Common myeloid progenitor, CD34-positive (primary cell): Measurements from ENCODE around the gene EPAS1.

Source experiments
- CTCF ChIA-PET: fragments of 350-600 bp; sonication (Branson Sonifier 250); formaldehyde crosslinking; loops from one replicate; lab custom pipeline; 2021; ENCODE audit warnings: antibody characterized with exemption; lab: Charles Lee
- POLR2A ChIA-PET: fragments of 350-600 bp; sonication (Branson Sonifier 250); formaldehyde crosslinking; loops from one replicate; lab custom pipeline; 2021; ENCODE audit warnings: antibody characterized with exemption; lab: Charles Lee
- DNase-seq, 3 donors: peaks; one replicate each; pipeline versions ENCODE4 v3.0.0 to v3.0.0-alpha.2; 2013
- H3K27ac ChIP-seq, 2 experiments: 1 replicate in 1 of 2; 2 replicates in 1 of 2; pipeline ENCODE4 v1.7.0; 2013; ENCODE audit warnings: inconsistent platforms in 2 of 2, low read length in 2 of 2, mild to moderate bottlenecking in 2 of 2, low read depth in 1 of 2, moderate library complexity in 1 of 2; ENCODE audit not compliant: severe bottlenecking in 2 of 2, insufficient read depth in 1 of 2, poor library complexity in 1 of 2
- H3K27me3 ChIP-seq, 5 experiments: replicated peaks in 2 of 5; 1 replicate in 3 of 5; 2 replicates in 2 of 5; pipeline versions ENCODE4 v1.6.1 to v1.7.0; 2013; ENCODE audit warnings: low read length in 4 of 5, mild to moderate bottlenecking in 2 of 5, moderate library complexity in 2 of 5, inconsistent platforms in 1 of 5; ENCODE audit not compliant: insufficient read depth in 5 of 5, control insufficient read depth in 4 of 5
- H3K36me3 ChIP-seq, 4 experiments: 1 replicate in 2 of 4; 2 replicates in 2 of 4; pipeline versions ENCODE4 v1.6.1 to v1.7.0; 2013; ENCODE audit warnings: low read length in 3 of 4, control low read depth in 1 of 4, mild to moderate bottlenecking in 1 of 4; ENCODE audit not compliant: control insufficient read depth in 4 of 4, insufficient read depth in 4 of 4
- H3K4me1 ChIP-seq, 4 experiments: 1 replicate in 3 of 4; 2 replicates in 1 of 4; pipeline versions ENCODE4 v1.6.1 to v1.7.1; 2013; ENCODE audit warnings: low read length in 3 of 4, mild to moderate bottlenecking in 3 of 4, control low read depth in 1 of 4, inconsistent platforms in 1 of 4, moderate library complexity in 1 of 4; ENCODE audit not compliant: control insufficient read depth in 4 of 4, insufficient read depth in 4 of 4; ENCODE audit errors: control extremely low read depth in 1 of 4
- H3K4me3 ChIP-seq, 7 experiments: 1 replicate in 4 of 7; 2 replicates in 3 of 7; pipeline versions ENCODE4 v1.5.1 to v1.7.0; 2013; ENCODE audit warnings: mild to moderate bottlenecking in 7 of 7, low read length in 6 of 7, moderate library complexity in 6 of 7, inconsistent platforms in 2 of 7, low read depth in 2 of 7, control low read depth in 1 of 7; ENCODE audit not compliant: insufficient read depth in 4 of 7, control insufficient read depth in 1 of 7; ENCODE audit errors: extremely low read depth in 1 of 7
- H3K9me3 ChIP-seq, 5 experiments: 1 replicate in 4 of 5; 2 replicates in 1 of 5; pipeline versions ENCODE4 v1.6.1 to v1.7.1; 2013; ENCODE audit warnings: low read length in 4 of 5, mild to moderate bottlenecking in 2 of 5, inconsistent platforms in 1 of 5, low read depth in 1 of 5, moderate library complexity in 1 of 5; ENCODE audit not compliant: control insufficient read depth in 4 of 5, insufficient read depth in 2 of 5; ENCODE audit errors: control extremely low read depth in 1 of 5
- WGBS: methylation state at CpG from one replicate; pipeline ENCODE4 v1.1.5; 2013; ENCODE audit not compliant: insufficient coverage; 5-methylcytosine and 5-hydroxymethylcytosine counted together

Gene EPAS1

GRCh38 chr2:46413111-46413510 lies 115.9 kb downstream of the EPAS1 start:
- Histone ChIP-seq H3K4me3 (no peak overlapping the region), H3K4me1 (no peaks in the 10 kb centered on the region), H3K9me3 (peaks cover 0 to 21% (median 8%) of the 10 kb centered on the region in 5 experiments), H3K27ac (no peak overlapping the region), H3K27me3 (no peaks in the 10 kb centered on the region), H3K36me3 (no peaks in the 10 kb centered on the region)
- CTCF ChIA-PET: no interaction called here
- POLR2A ChIA-PET: interaction anchor here (0.7 kb wide), 1 partner anchor 12 kb away, joined by 3 read pairs; no protein-coding TSS in a partner anchor
- WGBS: 100% methylated on average over 1 of the region's 2 CpGs
- no peak for DNase-seq

- no peaks in the 10 kb centered on the region for H3K4me1 ChIP-seq
- no peak for DNase-seq
- no peaks in the 10 kb centered on the region for H3K36me3 ChIP-seq
- H3K9me3 ChIP-seq: peaks cover 0 to 24% (median 8%) of the 10 kb centered on the region in 5 experiments
- POLR2A ChIA-PET: no interaction called here
- no peak overlapping the region for H3K4me3 ChIP-seq
- CTCF ChIA-PET: no interaction called here
- no peaks in the 10 kb centered on the region for H3K27me3 ChIP-seq
- H3K27ac ChIP-seq: no peak overlapping the region
Observed at GRCh38 chr2:46413631-46414030, 116.4 kb downstream of the EPAS1 start.

DNA sequence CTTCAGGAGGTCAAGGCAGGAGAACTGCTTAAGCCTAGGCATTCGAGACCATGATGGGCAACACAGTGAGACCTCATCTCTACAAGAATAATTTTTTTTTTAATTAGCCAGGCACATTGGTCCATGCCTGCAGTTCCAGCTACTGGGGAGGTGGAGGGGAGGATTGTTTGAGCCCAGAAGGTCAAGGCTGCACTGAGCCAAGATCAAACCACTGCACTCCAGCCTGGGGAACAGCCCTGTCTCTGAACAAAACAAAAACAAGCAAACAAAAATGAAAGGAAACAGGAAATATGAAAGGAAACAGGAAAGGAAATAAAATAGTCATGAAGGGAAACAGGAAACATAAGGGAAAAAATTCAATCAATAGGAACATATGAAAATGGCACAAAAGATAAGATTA lies 117.5 kb downstream of the EPAS1 start:
- WGBS: no CpG with 5 or more reads among the region's 1 CpG
- no peak for DNase-seq
- POLR2A ChIA-PET: no interaction called here

GRCh38 chr2:46416280-46416679 lies 119.1 kb downstream of the EPAS1 start:
- Histone ChIP-seq H3K27ac (no peak overlapping the region), H3K4me1 (no peaks in the 10 kb centered on the region), H3K36me3 (no peaks in the 10 kb centered on the region), H3K9me3 (peaks cover 3 to 27% (median 8%) of the 10 kb centered on the region in 5 experiments), H3K4me3 (no peak overlapping the region), H3K27me3 (no peaks in the 10 kb centered on the region)
- POLR2A ChIA-PET: no interaction called here
- no peak for DNase-seq
- CTCF ChIA-PET: no interaction called here

More for the DNA sequence above, 117.5 kb downstream of the EPAS1 start:
- no peak overlapping the region for H3K27ac ChIP-seq
- peaks cover 0 to 27% (median 8%) of the 10 kb centered on the region in 5 experiments for H3K9me3 ChIP-seq
- H3K27me3 ChIP-seq: no peaks in the 10 kb centered on the region
- H3K4me1 ChIP-seq: no peaks in the 10 kb centered on the region
- no peaks in the 10 kb centered on the region for H3K36me3 ChIP-seq
- CTCF ChIA-PET: no interaction called here
- no peak overlapping the region for H3K4me3 ChIP-seq

GRCh38 chr2:46416739-46417403 lies 119.7 kb downstream of the EPAS1 start:
- Histone ChIP-seq H3K36me3 (no peaks in the 10 kb centered on the region), H3K27ac (no peak overlapping the region), H3K4me1 (no peaks in the 10 kb centered on the region), H3K9me3 (peaks cover 3 to 27% (median 8%) of the 10 kb centered on the region in 5 experiments), H3K27me3 (no peaks in the 10 kb centered on the region), H3K4me3 (no peak overlapping the region)
- no peak for DNase-seq
- ChIA-PET POLR2A (no interaction called here), CTCF (no interaction called here)
- 93% methylated on average over 4 of the region's 4 CpGs for WGBS

DNA sequence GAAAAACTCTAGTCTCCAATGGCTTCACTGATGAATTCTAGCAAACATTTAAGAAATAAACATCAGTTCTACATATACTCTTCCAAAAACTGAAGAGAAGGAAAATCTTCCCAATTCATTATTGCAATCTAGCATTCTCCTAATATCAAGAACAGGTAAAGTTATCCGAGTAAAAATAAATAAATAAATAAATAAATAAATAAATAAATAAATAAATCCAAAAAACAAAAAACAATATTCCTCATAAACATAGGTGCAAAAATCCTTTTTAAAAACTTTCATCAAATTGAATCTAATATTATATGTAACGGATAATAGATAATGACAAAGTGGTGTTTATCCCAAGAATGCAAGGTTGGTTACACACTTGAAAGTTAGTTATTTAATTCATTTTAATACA lies 123.7 kb downstream of the EPAS1 start:
- Histone ChIP-seq H3K4me1 (no peaks in the 10 kb centered on the region), H3K27ac (no peak overlapping the region), H3K4me3 (no peak overlapping the region), H3K27me3 (no peaks in the 10 kb centered on the region), H3K9me3 (peaks cover 3 to 25% (median 8%) of the 10 kb centered on the region in 5 experiments), H3K36me3 (no peaks in the 10 kb centered on the region)
- ChIA-PET POLR2A (no interaction called here), CTCF (no interaction called here)
- no peak for DNase-seq
- WGBS: no CpG with 5 or more reads among the region's 2 CpGs

DNA sequence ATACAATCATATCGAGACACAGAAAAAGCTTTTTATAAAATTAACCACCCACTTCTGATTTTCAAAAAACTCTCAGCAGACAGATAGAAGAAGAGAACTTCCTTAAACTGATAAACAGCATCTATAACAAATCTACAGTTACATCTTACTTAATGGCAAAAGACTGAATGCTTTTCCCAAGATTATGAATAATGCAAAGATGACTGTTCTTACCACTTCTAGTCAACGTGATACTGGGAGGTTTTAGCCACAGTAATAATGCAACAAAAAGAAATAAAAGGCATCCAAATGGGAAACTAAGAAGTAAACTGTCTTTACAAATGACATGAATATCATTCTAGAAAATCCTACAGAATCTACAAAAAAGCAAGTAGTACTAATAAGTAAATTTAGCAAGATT lies 124.2 kb downstream of the EPAS1 start:
- POLR2A ChIA-PET: no interaction called here
- no peaks in the 10 kb centered on the region for H3K4me1 ChIP-seq
- H3K4me3 ChIP-seq: no peak overlapping the region
- CTCF ChIA-PET: no interaction called here
- H3K36me3 ChIP-seq: no peaks in the 10 kb centered on the region
- peaks cover 3 to 21% (median 6%) of the 10 kb centered on the region in 5 experiments for H3K9me3 ChIP-seq
- no peaks in the 10 kb centered on the region for H3K27me3 ChIP-seq
- no peak for DNase-seq
- H3K27ac ChIP-seq: no peak overlapping the region
- no CpG with 5 or more reads among the region's 2 CpGs for WGBS
